Dendritic cell treated with granulocyte-macrophage colony-stimulating factor and Interleukin-4, amounts not matched to agents 40 ng/mL and 50 ng/mL, for 4 days (primary cell): ENCODE measurements around the gene VEZT.
"Not testable (repeated sequence)": the region's sequence is repeated elsewhere in the genome, so short reads cannot be mapped to it uniquely, and the experiment has no call there.

Experiments used
- H3K27ac Mint-ChIP-seq: one replicate; pipeline ENCODE4 v1.8.0; 2022; ENCODE audit warnings: mild to moderate bottlenecking, mixed read lengths
- H3K27me3 Mint-ChIP-seq: one replicate; pipeline ENCODE4 v1.8.0; 2022; ENCODE audit warnings: mild to moderate bottlenecking, mixed read lengths
- H3K36me3 Mint-ChIP-seq: one replicate; pipeline ENCODE4 v1.8.0; 2022; ENCODE audit warnings: low read depth, mixed read lengths
- H3K4me1 Mint-ChIP-seq: one replicate; pipeline ENCODE4 v1.8.0; 2022; ENCODE audit warnings: low read depth, mixed read lengths
- H3K4me3 Mint-ChIP-seq: one replicate; pipeline ENCODE4 v1.8.0; 2022; ENCODE audit warnings: mild to moderate bottlenecking, moderate library complexity, mixed read lengths
- H3K9me3 Mint-ChIP-seq: one replicate; pipeline ENCODE4 v1.8.0; 2022; ENCODE audit warnings: mixed read lengths
- intact Hi-C: fragments of 100-400 bp; cut with micrococcal nuclease; formaldehyde crosslinking; loops from one replicate; pipeline ENCODE4 v1.15.0; 2022

The VEZT gene

GRCh38 chr12:95239835-95240234 lies 22.2 kb downstream of the VEZT start:
- H3K4me1 Mint-ChIP-seq, intact Hi-C loops, H3K9me3 Mint-ChIP-seq, H3K27ac Mint-ChIP-seq, H3K4me3 Mint-ChIP-seq, H3K27me3 Mint-ChIP-seq: not testable (repeated sequence)
- H3K36me3 Mint-ChIP-seq = peaks cover 28% of the 10 kb centered on the region

- H3K4me1 Mint-ChIP-seq = peaks cover 9% of the 10 kb centered on the region
- H3K27ac Mint-ChIP-seq = no peak overlapping the region
- no peaks in the 10 kb centered on the region for H3K27me3 Mint-ChIP-seq
- no peaks in the 10 kb centered on the region for H3K9me3 Mint-ChIP-seq
- no peak overlapping the region for H3K4me3 Mint-ChIP-seq
- peaks cover 26% of the 10 kb centered on the region for H3K36me3 Mint-ChIP-seq
- intact Hi-C loops = no loop called here
Measured at GRCh38 chr12:95240556-95240955, 22.9 kb downstream of the VEZT start.

GRCh38 chr12:95241138-95241537 lies 23.5 kb downstream of the VEZT start:
- H3K27ac Mint-ChIP-seq, H3K27me3 Mint-ChIP-seq, H3K9me3 Mint-ChIP-seq, intact Hi-C loops, H3K4me1 Mint-ChIP-seq, H3K4me3 Mint-ChIP-seq: not testable (repeated sequence)
- peaks cover 23% of the 10 kb centered on the region for H3K36me3 Mint-ChIP-seq

GRCh38 chr12:95241761-95242506 lies 24.3 kb downstream of the VEZT start:
- H3K4me3 Mint-ChIP-seq = no peak overlapping the region
- H3K36me3 Mint-ChIP-seq = peaks cover 22% of the 10 kb centered on the region

GRCh38 chr12:95243497-95244183 lies 26.0 kb downstream of the VEZT start:
- intact Hi-C loops = no loop called here
- Mint-ChIP-seq H3K27me3 (no peaks in the 10 kb centered on the region), H3K4me1 (peaks cover 9% of the 10 kb centered on the region), H3K27ac (no peak overlapping the region), H3K36me3 (peaks cover 22% of the 10 kb centered on the region), H3K4me3 (no peak overlapping the region), H3K9me3 (no peaks in the 10 kb centered on the region)

More at GRCh38 chr12:95241761-95242506, 24.3 kb downstream of the VEZT start:
- H3K27me3 Mint-ChIP-seq = no peaks in the 10 kb centered on the region
- intact Hi-C loops = no loop called here
- H3K4me1 Mint-ChIP-seq = peaks cover 9% of the 10 kb centered on the region
- H3K27ac Mint-ChIP-seq = no peak overlapping the region
- H3K9me3 Mint-ChIP-seq = no peaks in the 10 kb centered on the region

- Mint-ChIP-seq H3K4me1 (peaks cover 6% of the 10 kb centered on the region), H3K4me3 (no peak overlapping the region), H3K27me3 (no peaks in the 10 kb centered on the region), H3K36me3 (peaks cover 22% of the 10 kb centered on the region), H3K27ac (no peak overlapping the region), H3K9me3 (no peaks in the 10 kb centered on the region)
- intact Hi-C loops = no loop called here
Measured at GRCh38 chr12:95244350-95244749, 26.7 kb downstream of the VEZT start.

GRCh38 chr12:95248095-95248494 lies 30.5 kb downstream of the VEZT start:
- H3K36me3 Mint-ChIP-seq = peaks cover 26% of the 10 kb centered on the region
- no peaks in the 10 kb centered on the region for H3K4me1 Mint-ChIP-seq
- no peak overlapping the region for H3K27ac Mint-ChIP-seq
- no peaks in the 10 kb centered on the region for H3K27me3 Mint-ChIP-seq
- intact Hi-C loops = no loop called here
- H3K4me3 Mint-ChIP-seq = no peak overlapping the region
- H3K9me3 Mint-ChIP-seq = no peaks in the 10 kb centered on the region

- Mint-ChIP-seq H3K36me3 (peaks cover 22% of the 10 kb centered on the region), H3K4me1 (no peaks in the 10 kb centered on the region), H3K27ac (no peak overlapping the region), H3K4me3 (no peak overlapping the region), H3K9me3 (no peaks in the 10 kb centered on the region), H3K27me3 (no peaks in the 10 kb centered on the region)
- intact Hi-C loops = no loop called here
Measured at GRCh38 chr12:95248604-95249360, 31.2 kb downstream of the VEZT start.

- Mint-ChIP-seq H3K9me3 (no peaks in the 10 kb centered on the region), H3K27me3 (no peaks in the 10 kb centered on the region), H3K4me3 (no peak overlapping the region), H3K36me3 (peaks cover 49% of the 10 kb centered on the region), H3K4me1 (no peaks in the 10 kb centered on the region), H3K27ac (no peak overlapping the region)
- intact Hi-C loops = no loop called here
Measured at GRCh38 chr12:95253386-95253785, 35.8 kb downstream of the VEZT start.

GRCh38 chr12:95257541-95257940 lies 39.9 kb downstream of the VEZT start:
- intact Hi-C loops = no loop called here
- Mint-ChIP-seq H3K4me1 (no peaks in the 10 kb centered on the region), H3K4me3 (no peak overlapping the region), H3K27me3 (no peaks in the 10 kb centered on the region), H3K27ac (no peak overlapping the region), H3K9me3 (no peaks in the 10 kb centered on the region), H3K36me3 (peaks cover 60% of the 10 kb centered on the region)

GRCh38 chr12:95258151-95258550 lies 40.5 kb downstream of the VEZT start:
- Mint-ChIP-seq H3K27me3 (no peaks in the 10 kb centered on the region), H3K4me3 (no peak overlapping the region), H3K9me3 (no peaks in the 10 kb centered on the region), H3K4me1 (no peaks in the 10 kb centered on the region), H3K27ac (no peak overlapping the region), H3K36me3 (peaks cover 61% of the 10 kb centered on the region)
- intact Hi-C loops = no loop called here

- intact Hi-C loops = no loop called here
- H3K27ac Mint-ChIP-seq = no peak overlapping the region
- no peaks in the 10 kb centered on the region for H3K9me3 Mint-ChIP-seq
- no peak overlapping the region for H3K4me3 Mint-ChIP-seq
- no peaks in the 10 kb centered on the region for H3K4me1 Mint-ChIP-seq
- H3K27me3 Mint-ChIP-seq = no peaks in the 10 kb centered on the region
- H3K36me3 Mint-ChIP-seq = peaks cover 64% of the 10 kb centered on the region
Measured at GRCh38 chr12:95258803-95259202, 41.2 kb downstream of the VEZT start.

- H3K36me3 Mint-ChIP-seq = peaks cover 60% of the 10 kb centered on the region
- H3K27ac Mint-ChIP-seq = no peak overlapping the region
Measured at GRCh38 chr12:95259368-95259767, 41.8 kb downstream of the VEZT start.

GRCh38 chr12:95261109-95261508 lies 43.5 kb downstream of the VEZT start:
- no peak overlapping the region for H3K4me3 Mint-ChIP-seq
- H3K4me1 Mint-ChIP-seq = no peaks in the 10 kb centered on the region
- no peaks in the 10 kb centered on the region for H3K27me3 Mint-ChIP-seq
- peaks cover 57% of the 10 kb centered on the region for H3K36me3 Mint-ChIP-seq
- no peak overlapping the region for H3K27ac Mint-ChIP-seq
- intact Hi-C loops = no loop called here
- no peaks in the 10 kb centered on the region for H3K9me3 Mint-ChIP-seq

More at GRCh38 chr12:95259368-95259767, 41.8 kb downstream of the VEZT start:
- no peaks in the 10 kb centered on the region for H3K9me3 Mint-ChIP-seq
- H3K27me3 Mint-ChIP-seq = no peaks in the 10 kb centered on the region
- intact Hi-C loops = no loop called here
- no peaks in the 10 kb centered on the region for H3K4me1 Mint-ChIP-seq
- no peak overlapping the region for H3K4me3 Mint-ChIP-seq
